Ishikawa (cell line): Measurements from ENCODE around the gene S100A14.

Experiments used
- CEBPB ChIP-seq: IDR thresholded peaks from 2 replicates; pipeline ENCODE4 v1.6.1; 2012
- CREB1 ChIP-seq: IDR thresholded peaks from 2 replicates; pipeline ENCODE4 v1.6.1; 2012; ENCODE audit warnings: low read depth
- EGR1 ChIP-seq: IDR thresholded peaks from 2 replicates; pipeline ENCODE4 v1.6.1; 2012
- EP300 ChIP-seq: IDR thresholded peaks from 2 replicates; pipeline ENCODE4 v1.6.1; 2012; ENCODE audit warnings: borderline replicate concordance
- FOXM1 ChIP-seq: IDR thresholded peaks from 2 replicates; pipeline ENCODE4 v1.6.1; 2012; ENCODE audit warnings: low read depth, borderline replicate concordance
- RAD21 ChIP-seq: IDR thresholded peaks from 2 replicates; pipeline ENCODE4 v1.6.1; 2012; ENCODE audit warnings: low read depth
- TAF1 ChIP-seq: IDR thresholded peaks from 2 replicates; pipeline ENCODE4 v1.6.1; 2012; ENCODE audit warnings: low read depth, mild to moderate bottlenecking
- TCF12 ChIP-seq: IDR thresholded peaks from 2 replicates; pipeline ENCODE4 v1.6.1; 2012; ENCODE audit warnings: low read depth
- YY1 ChIP-seq: IDR thresholded peaks from 2 replicates; pipeline ENCODE4 v1.6.1; 2012; ENCODE audit warnings: low read depth
- ZBTB7A ChIP-seq: IDR thresholded peaks from 2 replicates; pipeline ENCODE4 v1.6.1; 2012; ENCODE audit warnings: low read depth
- TF ChIP-seq, protein P1 (sequence below): IDR thresholded peaks from 2 replicates; pipeline ENCODE4 v1.6.1; 2012; ENCODE audit warnings: low read depth, mild to moderate bottlenecking
- TF ChIP-seq, protein P2 (sequence below): IDR thresholded peaks from 2 replicates; pipeline ENCODE4 v1.6.1; 2012
- TF ChIP-seq, protein P3 (sequence below): IDR thresholded peaks from 2 replicates; pipeline ENCODE4 v1.6.1; 2012

DNA sequence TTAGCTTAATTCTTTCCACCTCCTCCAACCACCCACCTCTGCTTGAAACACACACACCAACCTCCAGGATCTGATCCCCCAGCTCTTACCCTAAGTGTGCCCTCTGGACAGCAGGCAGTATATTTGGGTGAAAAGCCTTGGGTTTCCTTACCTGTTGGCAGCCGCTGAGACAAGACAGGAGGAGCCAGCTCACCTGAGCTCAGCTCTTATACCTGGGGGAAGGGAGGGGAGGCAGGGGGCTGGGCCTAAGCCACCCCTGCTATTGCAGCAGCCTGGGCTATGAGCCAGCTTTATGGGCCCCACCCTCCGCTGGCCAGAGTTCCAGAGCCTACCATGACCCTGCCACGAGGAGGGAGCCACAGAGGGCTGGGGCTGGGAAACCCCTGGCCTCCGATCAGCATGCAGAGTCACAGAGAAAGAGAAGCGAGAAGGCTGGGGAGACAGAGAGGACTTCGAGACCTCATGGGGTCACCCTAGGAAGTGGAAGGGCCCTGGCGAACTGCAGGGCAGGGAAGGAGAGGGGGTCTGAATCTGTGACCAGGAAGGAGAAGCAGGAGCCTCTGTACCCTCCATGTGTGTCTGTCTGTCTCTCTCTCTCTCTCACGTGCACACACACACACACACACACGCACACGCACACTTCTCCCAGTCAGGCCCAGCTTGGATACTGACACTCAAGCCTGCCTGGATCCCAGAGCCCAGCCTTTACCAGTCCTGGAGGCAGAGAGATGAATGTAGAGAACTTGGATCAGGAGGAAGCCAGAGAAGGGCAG, at the start of gene S100A14:
- TF ChIP-seq, protein P1, sequence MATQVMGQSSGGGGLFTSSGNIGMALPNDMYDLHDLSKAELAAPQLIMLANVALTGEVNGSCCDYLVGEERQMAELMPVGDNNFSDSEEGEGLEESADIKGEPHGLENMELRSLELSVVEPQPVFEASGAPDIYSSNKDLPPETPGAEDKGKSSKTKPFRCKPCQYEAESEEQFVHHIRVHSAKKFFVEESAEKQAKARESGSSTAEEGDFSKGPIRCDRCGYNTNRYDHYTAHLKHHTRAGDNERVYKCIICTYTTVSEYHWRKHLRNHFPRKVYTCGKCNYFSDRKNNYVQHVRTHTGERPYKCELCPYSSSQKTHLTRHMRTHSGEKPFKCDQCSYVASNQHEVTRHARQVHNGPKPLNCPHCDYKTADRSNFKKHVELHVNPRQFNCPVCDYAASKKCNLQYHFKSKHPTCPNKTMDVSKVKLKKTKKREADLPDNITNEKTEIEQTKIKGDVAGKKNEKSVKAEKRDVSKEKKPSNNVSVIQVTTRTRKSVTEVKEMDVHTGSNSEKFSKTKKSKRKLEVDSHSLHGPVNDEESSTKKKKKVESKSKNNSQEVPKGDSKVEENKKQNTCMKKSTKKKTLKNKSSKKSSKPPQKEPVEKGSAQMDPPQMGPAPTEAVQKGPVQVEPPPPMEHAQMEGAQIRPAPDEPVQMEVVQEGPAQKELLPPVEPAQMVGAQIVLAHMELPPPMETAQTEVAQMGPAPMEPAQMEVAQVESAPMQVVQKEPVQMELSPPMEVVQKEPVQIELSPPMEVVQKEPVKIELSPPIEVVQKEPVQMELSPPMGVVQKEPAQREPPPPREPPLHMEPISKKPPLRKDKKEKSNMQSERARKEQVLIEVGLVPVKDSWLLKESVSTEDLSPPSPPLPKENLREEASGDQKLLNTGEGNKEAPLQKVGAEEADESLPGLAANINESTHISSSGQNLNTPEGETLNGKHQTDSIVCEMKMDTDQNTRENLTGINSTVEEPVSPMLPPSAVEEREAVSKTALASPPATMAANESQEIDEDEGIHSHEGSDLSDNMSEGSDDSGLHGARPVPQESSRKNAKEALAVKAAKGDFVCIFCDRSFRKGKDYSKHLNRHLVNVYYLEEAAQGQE: no peak
- TF ChIP-seq TAF1: peak; percentile 30; the same call in 1 of the 2 replicates
- peak; percentile 4; the same call in 1 of the 2 replicates for TF ChIP-seq RAD21
- TF ChIP-seq YY1: no peak
- peak; percentile 84 for TF ChIP-seq CEBPB
- no peak for TF ChIP-seq CREB1
- TF ChIP-seq FOXM1: no peak
- TF ChIP-seq EP300: no peak
- TF ChIP-seq, protein P2, sequence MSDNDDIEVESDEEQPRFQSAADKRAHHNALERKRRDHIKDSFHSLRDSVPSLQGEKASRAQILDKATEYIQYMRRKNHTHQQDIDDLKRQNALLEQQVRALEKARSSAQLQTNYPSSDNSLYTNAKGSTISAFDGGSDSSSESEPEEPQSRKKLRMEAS: peak; percentile 78
- TF ChIP-seq, protein P3, sequence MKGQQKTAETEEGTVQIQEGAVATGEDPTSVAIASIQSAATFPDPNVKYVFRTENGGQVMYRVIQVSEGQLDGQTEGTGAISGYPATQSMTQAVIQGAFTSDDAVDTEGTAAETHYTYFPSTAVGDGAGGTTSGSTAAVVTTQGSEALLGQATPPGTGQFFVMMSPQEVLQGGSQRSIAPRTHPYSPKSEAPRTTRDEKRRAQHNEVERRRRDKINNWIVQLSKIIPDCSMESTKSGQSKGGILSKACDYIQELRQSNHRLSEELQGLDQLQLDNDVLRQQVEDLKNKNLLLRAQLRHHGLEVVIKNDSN: no peak
- no peak for TF ChIP-seq EGR1
- TF ChIP-seq ZBTB7A: 0 out of 2 replicates have a peak, but pooled peaks have one; percentile 45
- TF ChIP-seq TCF12: no peak
